Activated CD4-positive, alpha-beta memory T cell treated with anti-CD3 and anti-CD28 coated beads for 36 hours (primary cell): ENCODE measurements around the gene TEX54. TPM values are rescaled to one million over a fixed set of nuclear protein-coding genes. Genes with fewer than 3 reads are reported as not detected.

Experiments used
- CTCF ChIA-PET: fragments of 350-600 bp; sonication (Branson Sonifier 250); formaldehyde crosslinking; loops from one replicate; lab custom pipeline; 2021; ENCODE audit warnings: antibody characterized with exemption, inconsistent platforms; lab: Charles Lee
- POLR2A ChIA-PET: fragments of 350-600 bp; sonication (Branson Sonifier 250); formaldehyde crosslinking; loops from one replicate; lab custom pipeline; 2021; ENCODE audit warnings: antibody characterized with exemption; lab: Charles Lee
- DNase-seq: peaks from one replicate; pipeline ENCODE4 v3.0.0-alpha.2; 2020
- H3K27ac Mint-ChIP-seq: one replicate; pipeline ENCODE4 v1.8.0; 2021; ENCODE audit warnings: mixed read lengths
- H3K27me3 Mint-ChIP-seq: one replicate; pipeline ENCODE4 v1.8.0; 2021; ENCODE audit warnings: mixed read lengths
- H3K36me3 Mint-ChIP-seq: one replicate; pipeline ENCODE4 v1.8.0; 2021; ENCODE audit warnings: mixed read lengths
- H3K4me1 Mint-ChIP-seq: one replicate; pipeline ENCODE4 v1.8.0; 2021; ENCODE audit warnings: low read depth, mixed read lengths
- H3K4me3 Mint-ChIP-seq: one replicate; pipeline ENCODE4 v1.8.0; 2021; ENCODE audit warnings: mild to moderate bottlenecking, mixed read lengths
- H3K9me3 Mint-ChIP-seq: one replicate; pipeline ENCODE4 v1.8.0; 2021; ENCODE audit warnings: mixed read lengths
- intact Hi-C: fragments of 100-400 bp; cut with micrococcal nuclease; formaldehyde crosslinking; loops from one replicate; pipeline ENCODE4 v1.15.1; 2023
- microRNA-seq: library from miRNA; unstranded; fragments of <30 nt; microRNA quantifications from one replicate; pipeline ENCODE4 v1.2.0, GENCODE V29; 2022; ENCODE audit warnings: borderline number of aligned reads, borderline microRNAs expressed, borderline replicate concordance
- total RNA-seq, 2 experiments: library from RNA; stranded (reverse); gene quantifications; one replicate each; pipeline ENCODE4 v1.2.3, GENCODE V29; 2021

TEX54 gene
- total RNA-seq, 2 experiments from 2014 or later = 0.53 TPM; not detected in 1

- Mint-ChIP-seq H3K27me3 (no peaks in the 10 kb centered on the region), H3K36me3 (peaks cover 21% of the 10 kb centered on the region), H3K4me3 (peak within 1 kb of the TSS; percentile 95), H3K9me3 (no peaks in the 10 kb centered on the region), H3K4me1 (peaks cover 39% of the 10 kb centered on the region), H3K27ac (peak within 1 kb of the TSS; percentile 93)
- peak; percentile 98 for DNase-seq
- ChIA-PET CTCF (interaction anchor here (0.6 to 4.1 kb wide), 41 partner anchors 9 to 237 kb away, joined by 3 to 89 read pairs (median 7); partner anchors contain the start of genes B3GAT3, C11orf98, CSKMT and HNRNPUL2), POLR2A (interaction anchor here (0.9 to 7.7 kb wide), 22 partner anchors 10 to 196 kb away, joined by 3 to 96 read pairs (median 8); partner anchors contain the start of genes C11orf98, CSKMT, HNRNPUL2 and INTS5)
- intact Hi-C loops = loop anchor here (1.0 kb wide), 7 partner anchors 16 to 94 kb away; partner anchors contain the start of genes HNRNPUL2, NXF1, TAF6L and WDR74
Measured at GRCh38 chr11:62787005-62787759, 45.5 kb downstream of the TEX54 start, which contains the start of gene TMEM179B. TSS of gene TMEM179B (plus strand) at chr11:62787402. CDS start at chr11:62787432, 30 bp downstream.

DNA sequence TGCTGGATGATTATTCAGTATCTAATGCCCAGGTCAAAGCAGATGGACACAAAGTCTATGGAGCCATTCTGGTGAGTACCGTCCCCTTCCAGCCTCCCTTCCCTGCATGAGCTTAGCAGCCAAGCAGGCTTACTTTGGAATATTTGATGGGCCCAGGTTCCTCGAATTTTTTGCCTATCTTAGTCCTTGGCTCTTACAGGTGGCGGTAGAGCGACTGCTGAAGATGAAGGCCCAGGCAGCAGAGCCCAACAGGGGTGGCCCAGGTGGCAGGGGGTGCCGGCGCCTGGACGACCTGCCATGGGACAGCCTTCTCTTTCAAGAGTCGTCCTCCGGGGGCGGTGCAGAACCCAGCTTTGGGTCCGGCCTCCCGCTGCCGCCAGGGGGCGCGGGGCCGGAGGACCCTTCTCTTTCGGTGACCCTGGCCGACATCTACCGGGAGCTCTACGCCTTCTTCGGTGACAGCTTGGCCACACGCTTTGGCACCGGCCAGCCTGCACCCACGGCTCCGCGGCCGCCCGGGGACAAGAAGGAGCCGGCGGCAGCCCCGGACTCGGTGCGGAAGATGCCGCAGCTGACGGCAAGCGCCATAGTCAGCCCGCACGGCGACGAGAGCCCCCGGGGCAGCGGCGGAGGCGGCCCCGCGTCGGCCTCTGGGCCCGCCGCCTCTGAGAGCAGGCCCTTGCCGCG, 46.2 kb downstream of the TEX54 start:
- no peaks in the 10 kb centered on the region for H3K9me3 Mint-ChIP-seq
- DNase-seq = peak; percentile 91
- peak overlapping the region; percentile 88 for H3K27ac Mint-ChIP-seq
- intact Hi-C loops = loop anchor here (1.0 kb wide), 7 partner anchors 15 to 95 kb away; partner anchors contain the start of genes HNRNPUL2, NXF1, TAF6L and WDR74
- ChIA-PET CTCF (interaction anchor here (0.6 to 4.1 kb wide), 51 partner anchors 10 to 372 kb away, joined by 3 to 89 read pairs (median 5); partner anchors contain the start of genes B3GAT3, C11orf98, CSKMT and EEF1G), POLR2A (interaction anchor here (0.8 to 7.7 kb wide), 20 partner anchors 9 to 195 kb away, joined by 3 to 96 read pairs (median 8); partner anchors contain the start of genes INTS5, LBHD1, NXF1 and POLR2G)
- peak overlapping the region; percentile 79 for H3K4me3 Mint-ChIP-seq
- no peaks in the 10 kb centered on the region for H3K27me3 Mint-ChIP-seq
- H3K36me3 Mint-ChIP-seq = peaks cover 18% of the 10 kb centered on the region
- H3K4me1 Mint-ChIP-seq = peaks cover 36% of the 10 kb centered on the region

GRCh38 chr11:62782753-62783152, 49.9 kb downstream of the TEX54 start:
- H3K27me3 Mint-ChIP-seq = no peaks in the 10 kb centered on the region
- peaks cover 18% of the 10 kb centered on the region for H3K4me1 Mint-ChIP-seq
- no peak for DNase-seq
- H3K4me3 Mint-ChIP-seq = no peak overlapping the region
- CTCF ChIA-PET = no interaction called here
- POLR2A ChIA-PET = no interaction called here
- intact Hi-C loops = no loop called here
- peaks cover 8% of the 10 kb centered on the region for H3K36me3 Mint-ChIP-seq
- no peaks in the 10 kb centered on the region for H3K9me3 Mint-ChIP-seq
- no peak overlapping the region for H3K27ac Mint-ChIP-seq

Small RNA genes lying within 50 kb of the gene (microRNA-seq; reads per million reads assigned to microRNA genes)
- 2.8 reads per million for gene MIR6514
- not detected for gene MIR6748

Other genes with a start within 250 kb of the TEX54 start
- gene TUT1, start 241.3 kb downstream of the TEX54 start, total RNA-seq = 10 to 100 TPM; 32.7 to 34.2 TPM
- 100 to 1,000 TPM; 166 to 167 TPM for gene MTA2, start 231.0 kb downstream of the TEX54 start, total RNA-seq
- gene EML3, start 220.1 kb downstream of the TEX54 start, total RNA-seq = 100 to 1,000 TPM; 113 to 116 TPM
- gene ROM1, start 219.6 kb downstream of the TEX54 start, total RNA-seq = 1 to 10 TPM; 1.1 to 1.5 TPM
- gene B3GAT3, start 210.9 kb downstream of the TEX54 start, total RNA-seq = 10 to 100 TPM; 67.0 to 70.4 TPM
- gene GANAB, start 186.2 kb downstream of the TEX54 start, total RNA-seq = 100 to 1,000 TPM; 247 to 249 TPM
- gene INTS5, start 179.5 kb downstream of the TEX54 start, total RNA-seq = 10 to 100 TPM; 30.2 to 30.8 TPM
- gene C11orf98, start 167.6 kb downstream of the TEX54 start, total RNA-seq = 100 to 1,000 TPM; 107 to 110 TPM
- 10 to 100 TPM; 27.7 to 33.9 TPM for gene CSKMT, start 167.5 kb downstream of the TEX54 start, total RNA-seq
- gene UQCC3, start 161.2 kb downstream of the TEX54 start, total RNA-seq = 1 to 10 TPM; 6.0 to 6.2 TPM
- 10 to 100 TPM; 10.8 to 14.1 TPM for gene LBHD1, start 160.6 kb downstream of the TEX54 start, total RNA-seq
- gene UBXN1, start 153.8 kb downstream of the TEX54 start, total RNA-seq = 100 to 1,000 TPM; 110 to 116 TPM
- under 1 TPM; 0.12 to 0.21 TPM for gene LRRN4CL, start 143.3 kb downstream of the TEX54 start, total RNA-seq
- gene BSCL2, start 125.4 kb downstream of the TEX54 start, total RNA-seq = 10 to 100 TPM; 18.0 to 20.4 TPM
- not detected for gene GNG3, start 125.2 kb downstream of the TEX54 start, total RNA-seq
- 10 to 100 TPM; 56.0 to 62.3 TPM for gene HNRNPUL2, start 105.4 kb downstream of the TEX54 start, total RNA-seq
- gene TTC9C, start 104.4 kb downstream of the TEX54 start, total RNA-seq = 10 to 100 TPM; 37.6 to 43.0 TPM
- 1 to 10 TPM; 8.4 to 9.7 TPM for gene ZBTB3, start 78.7 kb downstream of the TEX54 start, total RNA-seq
- 100 to 1,000 TPM; 116 to 124 TPM for gene POLR2G, start 71.3 kb downstream of the TEX54 start, total RNA-seq
- 10 to 100 TPM; 11.9 to 12.0 TPM for gene TAF6L, start 61.4 kb downstream of the TEX54 start, total RNA-seq
- gene TMEM179B, start 45.4 kb downstream of the TEX54 start, total RNA-seq = 10 to 100 TPM; 25.0 to 25.5 TPM
- 10 to 100 TPM in 1 of 2 experiments, 1 to 10 TPM in 1; 9.2 to 10.2 TPM for gene TMEM223, start 40.8 kb downstream of the TEX54 start, total RNA-seq
- 10 to 100 TPM; 70.8 to 83.6 TPM for gene NXF1, start 27.4 kb downstream of the TEX54 start, total RNA-seq
- gene STX5, start 790 bp downstream of the TEX54 start, total RNA-seq = 10 to 100 TPM; 24.6 to 29.2 TPM
- gene WDR74, start 6.7 kb upstream of the TEX54 start, total RNA-seq = 10 to 100 TPM; 72.6 to 73.0 TPM
- 100 to 1,000 TPM; 309 to 314 TPM for gene SLC3A2, start 48.1 kb upstream of the TEX54 start, total RNA-seq
- not detected for gene CHRM1, start 88.5 kb upstream of the TEX54 start, total RNA-seq
- gene SLC22A6, start 152.1 kb upstream of the TEX54 start, total RNA-seq = not detected
- not detected for gene SLC22A8, start 183.0 kb upstream of the TEX54 start, total RNA-seq